HepG2 (cell line): Measurements from ENCODE around the gene ZCCHC17. TPM values are rescaled to one million over a fixed set of nuclear protein-coding genes. Genes with fewer than 3 reads are reported as not detected.

Source experiments
- ARID3A ChIP-seq: IDR thresholded peaks from 2 replicates; pipeline ENCODE4 v1.6.1; 2012; ENCODE audit warnings: low read depth, low read length, improper control_type of control experiment
- DR1 ChIP-seq: sonication (generic); formaldehyde crosslinking; IDR thresholded peaks from 2 replicates; pipeline ENCODE4 v1.8.0; 2021; ENCODE audit warnings: mild to moderate bottlenecking, missing genetic modification reagents, inconsistent platforms
- HHEX ChIP-seq: IDR thresholded peaks from 2 replicates; pipeline ENCODE4 v1.6.1; 2016; ENCODE audit warnings: control low read depth
- HNRNPH1 ChIP-seq: fragments of 200-400 bp; formaldehyde crosslinking; optimal IDR thresholded peaks from 2 replicates; pipeline ENCODE3; 2017; ENCODE audit warnings: mild to moderate bottlenecking, low read depth, low read length
- KDM4B ChIP-seq: sonication (generic); formaldehyde crosslinking; IDR thresholded peaks from 2 replicates; pipeline ENCODE4 v1.4.0; 2020; ENCODE audit warnings: missing genetic modification reagents
- MATR3 ChIP-seq: sonication (generic); formaldehyde crosslinking; IDR thresholded peaks from 2 replicates; pipeline ENCODE4 v1.4.0; 2020; ENCODE audit warnings: missing genetic modification reagents
- TIGD3 ChIP-seq: sonication (generic); formaldehyde crosslinking; IDR thresholded peaks from 2 replicates; pipeline ENCODE4 v1.5.1; 2020; ENCODE audit warnings: mild to moderate bottlenecking, missing genetic modification reagents, borderline replicate concordance
- ZBTB14 ChIP-seq: sonication (generic); formaldehyde crosslinking; IDR thresholded peaks from 2 replicates; pipeline ENCODE4 v1.4.0; 2020; ENCODE audit warnings: missing genetic modification reagents
- ZNF160 ChIP-seq: sonication (generic); formaldehyde crosslinking; IDR thresholded peaks from 2 replicates; pipeline ENCODE4 v1.8.0; 2022; ENCODE audit warnings: mild to moderate bottlenecking, inconsistent platforms, missing genetic modification reagents
- ZNF24 ChIP-seq: fragments of 450-650 bp; IDR thresholded peaks from 2 replicates; pipeline ENCODE4 v1.6.1; 2017; ENCODE audit warnings: antibody characterized with exemption, mild to moderate bottlenecking
- ZNF615 ChIP-seq: sonication (generic); formaldehyde crosslinking; IDR thresholded peaks from 2 replicates; pipeline ENCODE4 v1.5.0; 2020; ENCODE audit warnings: mild to moderate bottlenecking, missing genetic modification reagents, borderline replicate concordance
- ZNF629 ChIP-seq: sonication (generic); formaldehyde crosslinking; conservative IDR thresholded peaks from 2 replicates; pipeline ENCODE4 v1.5.0; 2020; ENCODE audit warnings: missing genetic modification reagents
- ZNF770 ChIP-seq: sonication (generic); formaldehyde crosslinking; IDR thresholded peaks from 2 replicates; pipeline ENCODE4 v1.5.0; 2020; ENCODE audit warnings: mild to moderate bottlenecking, missing genetic modification reagents
- polyA plus RNA-seq, 8 experiments: library from polyadenylated mRNA; depleted of rRNA in 3 of 8; stranded (reverse) in 7 of 8; unstranded in 1 of 8; fragments of >200 nt; fragmentation: Illumina TruSeq in 4 of 8; extraction: Trizol in 4 of 8; gene quantifications; 2 replicates each; pipeline versions ENCODE4 v1.2.1 to v1.2.3, GENCODE V29; 2011 to 2016; ENCODE audit warnings: low read depth in 4 of 8, missing spikeins in 1 of 8, mixed read lengths in 1 of 8; ENCODE audit not compliant: insufficient read depth in 1 of 8
- total RNA-seq, 5 experiments: library from RNA; depleted of rRNA; stranded (reverse); fragments of >200 nt; fragmentation: Illumina TruSeq; extraction: Trizol; gene quantifications; 2 replicates each; pipeline ENCODE4 v1.2.3, GENCODE V29; 2016; ENCODE audit warnings: low read depth in 1 of 5
- TF ChIP-seq, protein P1 (sequence below): sonication (generic); formaldehyde crosslinking; IDR thresholded peaks from 2 replicates; pipeline ENCODE4 v1.8.1; 2023; ENCODE audit warnings: mild to moderate bottlenecking, missing genetic modification reagents
- TF ChIP-seq, protein P2 (sequence below): sonication (generic); formaldehyde crosslinking; IDR thresholded peaks from 2 replicates; pipeline ENCODE4 v1.5.0; 2020; ENCODE audit warnings: mild to moderate bottlenecking, missing genetic modification reagents

Gene ZCCHC17
- total and polyA plus RNA-seq, 2 of the 13 experiments (the other 11 are each of a cell fraction or from before 2014, with no cell fraction given): 20.5 to 53.0 TPM

- TF ChIP-seq, protein P1, sequence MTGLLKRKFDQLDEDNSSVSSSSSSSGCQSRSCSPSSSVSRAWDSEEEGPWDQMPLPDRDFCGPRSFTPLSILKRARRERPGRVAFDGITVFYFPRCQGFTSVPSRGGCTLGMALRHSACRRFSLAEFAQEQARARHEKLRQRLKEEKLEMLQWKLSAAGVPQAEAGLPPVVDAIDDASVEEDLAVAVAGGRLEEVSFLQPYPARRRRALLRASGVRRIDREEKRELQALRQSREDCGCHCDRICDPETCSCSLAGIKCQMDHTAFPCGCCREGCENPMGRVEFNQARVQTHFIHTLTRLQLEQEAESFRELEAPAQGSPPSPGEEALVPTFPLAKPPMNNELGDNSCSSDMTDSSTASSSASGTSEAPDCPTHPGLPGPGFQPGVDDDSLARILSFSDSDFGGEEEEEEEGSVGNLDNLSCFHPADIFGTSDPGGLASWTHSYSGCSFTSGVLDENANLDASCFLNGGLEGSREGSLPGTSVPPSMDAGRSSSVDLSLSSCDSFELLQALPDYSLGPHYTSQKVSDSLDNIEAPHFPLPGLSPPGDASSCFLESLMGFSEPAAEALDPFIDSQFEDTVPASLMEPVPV (CRISPR knock-in tag): no peak
- no peak for TF ChIP-seq ZNF160
- no peak for TF ChIP-seq MATR3 (CRISPR knock-in tag)
- TF ChIP-seq HNRNPH1: no peak
- no peak for TF ChIP-seq ZBTB14 (CRISPR knock-in tag)
- no peak for TF ChIP-seq TIGD3 (CRISPR knock-in tag)
- TF ChIP-seq HHEX: no peak
- no peak for TF ChIP-seq ZNF615 (CRISPR knock-in tag)
- no peak for TF ChIP-seq ZNF24
- 0 out of 2 replicates have a peak, but pooled peaks have one; percentile 22 for TF ChIP-seq ZNF770
- TF ChIP-seq, protein P2, sequence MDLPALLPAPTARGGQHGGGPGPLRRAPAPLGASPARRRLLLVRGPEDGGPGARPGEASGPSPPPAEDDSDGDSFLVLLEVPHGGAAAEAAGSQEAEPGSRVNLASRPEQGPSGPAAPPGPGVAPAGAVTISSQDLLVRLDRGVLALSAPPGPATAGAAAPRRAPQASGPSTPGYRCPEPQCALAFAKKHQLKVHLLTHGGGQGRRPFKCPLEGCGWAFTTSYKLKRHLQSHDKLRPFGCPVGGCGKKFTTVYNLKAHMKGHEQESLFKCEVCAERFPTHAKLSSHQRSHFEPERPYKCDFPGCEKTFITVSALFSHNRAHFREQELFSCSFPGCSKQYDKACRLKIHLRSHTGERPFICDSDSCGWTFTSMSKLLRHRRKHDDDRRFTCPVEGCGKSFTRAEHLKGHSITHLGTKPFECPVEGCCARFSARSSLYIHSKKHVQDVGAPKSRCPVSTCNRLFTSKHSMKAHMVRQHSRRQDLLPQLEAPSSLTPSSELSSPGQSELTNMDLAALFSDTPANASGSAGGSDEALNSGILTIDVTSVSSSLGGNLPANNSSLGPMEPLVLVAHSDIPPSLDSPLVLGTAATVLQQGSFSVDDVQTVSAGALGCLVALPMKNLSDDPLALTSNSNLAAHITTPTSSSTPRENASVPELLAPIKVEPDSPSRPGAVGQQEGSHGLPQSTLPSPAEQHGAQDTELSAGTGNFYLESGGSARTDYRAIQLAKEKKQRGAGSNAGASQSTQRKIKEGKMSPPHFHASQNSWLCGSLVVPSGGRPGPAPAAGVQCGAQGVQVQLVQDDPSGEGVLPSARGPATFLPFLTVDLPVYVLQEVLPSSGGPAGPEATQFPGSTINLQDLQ (CRISPR knock-in tag): no peak
- TF ChIP-seq DR1 (CRISPR knock-in tag): no peak
- peak; percentile 94 for TF ChIP-seq ZNF629 (CRISPR knock-in tag)
- TF ChIP-seq KDM4B: no peak
- no peak for TF ChIP-seq ARID3A
These were observed 852 bp upstream of the ZCCHC17 start (continued) for GRCh38 chr1:31295874-31296485.
